Mammary epithelial cell (primary cell): ENCODE measurements around the gene VTN.

Experiments
- CTCF ChIP-seq, 2 donors: IDR thresholded peaks in 1 of 2; conservative IDR thresholded peaks in 1 of 2; 2 replicates each; pipeline ENCODE4 v1.5.1; 2011 to 2012; ENCODE audit warnings: inconsistent platforms in 2 of 2, low read length in 2 of 2, mild to moderate bottlenecking in 2 of 2, control low read depth in 1 of 2, low read depth in 1 of 2; ENCODE audit not compliant: insufficient read depth in 1 of 2; ENCODE audit errors: extremely low read depth in 1 of 2
- EZH2 ChIP-seq: IDR thresholded peaks from 2 replicates; pipeline ENCODE4 v1.6.1; 2012; ENCODE audit warnings: low read length, inconsistent platforms, borderline replicate concordance

- TF ChIP-seq CTCF (conservative IDR thresholded peaks at IDR 0.05 in 1 of 2, IDR thresholded peaks at IDR 0.05 in 1 of 2; ENCODE audit: extremely low read depth in 1 of 2, insufficient read depth in 1 of 2, low read depth in 1 of 2, low read length in 2 of 2): no peak
- no peak for TF ChIP-seq EZH2
These were observed 30.7 kb downstream of the VTN start for GRCh38 chr17:28339431-28339830.
